Ammon's horn (tissue), 1 donor: ENCODE measurements around the gene SCARF2.
"Not testable (repeated sequence)": the region's sequence is repeated elsewhere in the genome, so short reads cannot be mapped to it uniquely, and the experiment has no call there.

Experiments used
- DNase-seq: peaks from one replicate; pipeline ENCODE4 v3.0.0-alpha.2; 2016; ENCODE audit warnings: low spot score

SCARF2 gene

DNA sequence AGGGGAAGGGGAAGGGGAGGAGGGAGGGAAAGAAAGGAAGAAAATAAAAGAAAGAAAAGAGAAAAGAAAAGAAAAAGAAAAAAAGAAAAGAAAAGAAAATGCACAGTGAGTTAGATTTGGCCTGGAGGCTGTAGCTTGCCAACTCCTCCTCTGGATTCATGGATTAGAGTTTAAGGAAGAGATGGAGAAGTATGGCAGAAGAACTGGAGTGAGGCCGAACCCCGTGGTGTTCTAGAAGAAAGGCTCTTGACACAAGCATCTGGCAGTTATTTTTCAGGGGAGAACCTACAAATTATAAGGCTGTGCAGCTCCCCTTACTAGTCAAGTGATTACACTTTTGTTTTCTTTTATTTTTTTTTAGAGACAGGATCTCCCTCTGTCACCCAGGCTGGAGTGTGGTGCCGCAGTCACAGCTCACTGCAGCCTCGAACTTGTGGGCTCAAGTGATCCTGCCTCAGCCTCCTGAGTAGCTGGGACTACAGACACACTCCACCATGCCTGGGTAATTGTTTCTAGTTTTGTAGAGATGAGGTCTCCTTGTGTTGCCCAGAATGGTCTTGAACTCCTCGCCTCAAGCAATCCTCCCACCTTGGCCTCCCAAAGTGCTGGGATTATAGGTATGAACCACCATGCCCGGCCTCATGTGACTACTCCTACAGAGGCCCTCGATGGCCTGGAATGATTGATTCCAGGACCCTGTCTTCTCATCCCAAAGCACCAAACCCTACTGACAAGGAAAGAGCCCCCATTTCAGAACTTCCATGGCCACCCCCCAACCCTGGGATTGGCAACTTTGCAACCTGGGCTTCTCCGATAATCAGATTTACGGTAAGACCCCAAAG, 24.2 kb downstream of the SCARF2 start:
- no peak for DNase-seq

DNA sequence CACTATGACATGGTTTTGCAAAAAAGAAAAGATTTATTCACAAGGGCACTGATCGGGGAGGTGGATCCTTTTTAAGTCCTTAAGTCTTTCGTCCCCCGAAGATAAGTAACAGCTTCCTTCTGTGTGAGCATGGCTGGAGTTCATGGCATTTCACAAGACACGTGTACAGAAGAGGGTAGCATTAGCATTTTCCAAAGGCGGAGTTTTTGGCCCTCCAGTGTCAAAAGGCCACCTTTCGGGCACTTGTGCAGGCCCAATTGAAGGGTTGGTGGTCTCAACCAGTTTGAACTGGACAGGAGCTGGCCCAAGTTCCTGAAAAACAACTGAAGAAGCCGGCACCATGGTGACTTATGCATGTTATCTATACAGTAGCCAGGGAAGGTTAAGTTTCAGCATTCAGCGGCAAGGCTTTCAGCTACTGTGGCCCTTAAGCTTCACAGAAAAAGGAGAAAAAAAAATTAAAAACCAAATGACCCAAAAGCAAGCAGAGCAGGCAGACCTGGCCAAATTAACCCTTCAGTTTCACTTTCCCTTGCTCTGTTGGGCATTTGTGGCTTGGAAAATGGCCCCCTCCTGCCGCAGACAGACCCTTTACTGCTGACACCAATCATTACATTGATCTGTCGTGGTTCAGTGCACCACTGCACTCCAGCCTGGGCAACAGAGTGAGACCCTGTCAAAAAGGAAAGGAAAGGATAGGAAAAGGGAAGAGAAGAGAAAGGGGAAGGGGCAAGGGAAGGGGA, 25.0 kb downstream of the SCARF2 start:
- DNase-seq = no peak

- not testable (repeated sequence) for DNase-seq
These were observed 28.2 kb downstream of the SCARF2 start for GRCh38 chr22:20409385-20409784.

DNA sequence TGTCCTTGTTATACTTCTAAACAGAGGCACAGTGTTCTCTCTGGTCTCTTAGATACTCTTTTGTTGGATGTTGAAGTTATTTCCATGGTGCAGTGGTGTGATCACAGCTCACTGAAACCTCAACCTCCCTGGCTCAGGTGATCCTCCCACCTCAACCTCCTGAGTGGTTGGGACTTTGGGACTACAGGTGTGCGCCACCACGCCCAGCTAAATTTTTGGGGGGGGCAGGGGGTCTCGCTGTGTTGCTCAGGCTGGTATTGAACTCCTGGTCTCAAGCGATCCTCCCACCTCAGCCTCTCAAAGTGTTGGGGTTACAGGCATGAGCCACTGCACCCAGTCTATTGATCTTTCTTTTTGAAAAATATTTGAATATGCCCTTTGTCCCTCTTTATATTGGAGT, 28.7 kb downstream of the SCARF2 start:
- DNase-seq = no peak

DNA sequence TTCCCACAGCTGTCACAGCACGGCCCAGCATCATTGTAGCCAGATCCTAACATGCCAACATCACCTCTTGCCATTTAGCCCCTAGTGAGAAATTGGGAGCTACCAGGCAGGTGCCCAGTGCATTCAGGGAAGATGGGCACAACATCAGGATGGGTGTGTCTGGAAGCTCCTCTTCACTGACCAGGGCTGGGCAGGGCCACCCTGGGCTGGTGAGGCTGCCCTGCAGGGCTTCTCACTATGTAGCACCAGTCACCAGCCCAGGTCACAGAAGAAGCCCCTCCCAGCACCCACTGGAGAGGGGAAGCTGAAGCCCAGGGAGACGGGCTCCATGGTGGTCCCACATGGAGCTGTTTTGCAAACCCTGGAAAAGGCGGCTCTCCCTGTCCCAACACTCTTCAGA, 29.8 kb downstream of the SCARF2 start:
- DNase-seq = no peak

GRCh38 chr22:20406686-20407408, 30.8 kb downstream of the SCARF2 start:
- DNase-seq = no peak

GRCh38 chr22:20405931-20406685, 31.5 kb downstream of the SCARF2 start:
- no peak for DNase-seq

GRCh38 chr22:20405291-20405930, 32.2 kb downstream of the SCARF2 start:
- no peak for DNase-seq

GRCh38 chr22:20404881-20405280, 32.7 kb downstream of the SCARF2 start:
- no peak for DNase-seq

- no peak for DNase-seq
These were observed 33.9 kb downstream of the SCARF2 start for GRCh38 chr22:20403779-20404140.

DNA sequence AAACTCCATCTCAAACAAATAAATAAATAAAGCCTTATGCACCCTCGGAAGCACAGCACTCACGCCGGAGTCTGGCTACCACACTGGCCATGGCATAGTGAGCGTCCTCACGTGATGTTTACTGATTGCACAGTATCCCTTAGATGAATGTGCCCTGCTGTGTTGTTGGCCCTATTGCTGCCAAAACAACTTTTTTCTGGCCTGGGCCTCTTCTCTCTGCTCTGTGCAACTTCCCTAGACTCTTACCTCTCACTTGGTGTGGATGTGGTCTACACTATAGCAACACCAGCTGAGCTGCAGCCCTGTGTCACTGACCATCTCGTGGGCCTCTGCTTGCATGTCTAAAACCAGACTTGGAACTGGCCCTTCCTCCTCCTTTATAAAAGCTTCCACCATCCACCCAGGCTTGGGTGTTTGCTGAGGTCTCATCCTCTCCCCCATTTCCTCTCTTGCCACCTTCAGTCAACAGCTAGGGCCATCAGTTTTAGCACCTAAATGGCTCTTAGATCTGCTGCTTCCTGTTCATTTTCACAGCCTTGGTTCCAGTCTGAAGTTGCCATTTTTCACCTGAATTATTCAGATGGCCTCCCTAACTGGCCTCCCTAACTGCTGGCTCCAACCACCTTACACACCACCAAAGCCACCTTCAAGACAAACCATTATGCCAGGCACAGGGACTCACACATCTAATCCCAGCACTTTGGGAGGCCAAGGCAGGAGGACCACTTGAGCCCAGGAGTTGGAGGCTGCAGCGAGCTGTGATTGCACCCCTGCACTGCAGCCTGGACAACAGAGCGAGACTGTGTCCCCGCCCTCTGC, 34.5 kb downstream of the SCARF2 start:
- no peak for DNase-seq

- no peak for DNase-seq
These were observed 36.1 kb downstream of the SCARF2 start for GRCh38 chr22:20401376-20402014.

DNA sequence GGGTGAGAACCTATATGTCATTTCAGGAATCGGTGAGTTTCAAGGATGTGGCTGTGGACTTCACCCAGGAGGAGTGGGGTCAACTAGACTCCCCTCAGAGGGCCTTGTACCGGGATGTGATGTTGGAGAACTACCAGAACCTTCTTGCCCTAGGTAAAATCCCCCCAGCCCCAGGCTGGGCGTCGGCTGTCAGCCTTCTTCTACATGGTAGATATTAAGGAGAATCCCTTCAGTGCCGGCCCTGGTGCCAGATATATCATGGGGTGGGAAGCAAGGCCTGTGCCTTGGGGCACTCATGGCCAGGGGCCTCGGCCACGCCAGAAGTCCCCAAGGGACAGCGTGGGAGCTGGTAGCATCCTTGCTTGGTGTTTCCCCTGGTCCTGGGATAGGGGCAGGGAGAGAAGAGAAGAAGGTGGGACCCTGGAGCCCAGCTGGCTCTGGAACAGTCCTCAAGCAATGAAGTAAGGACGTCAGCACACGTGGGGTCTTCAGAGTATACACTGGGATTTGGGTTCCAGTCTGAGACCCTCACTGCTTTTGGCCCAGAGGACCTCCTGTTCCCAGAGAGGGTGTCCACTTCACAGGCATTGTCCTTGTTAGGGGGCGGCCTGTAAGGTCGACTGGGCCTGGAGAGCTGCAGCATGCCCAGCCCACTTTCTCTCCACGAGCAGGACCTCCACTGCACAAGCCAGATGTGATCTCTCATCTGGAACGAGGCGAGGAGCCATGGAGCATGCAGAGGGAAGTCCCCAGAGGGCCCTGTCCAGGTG, 36.8 kb downstream of the SCARF2 start:
- no peak for DNase-seq

GRCh38 chr22:20399866-20400605, 37.6 kb downstream of the SCARF2 start:
- DNase-seq = no peak

DNA sequence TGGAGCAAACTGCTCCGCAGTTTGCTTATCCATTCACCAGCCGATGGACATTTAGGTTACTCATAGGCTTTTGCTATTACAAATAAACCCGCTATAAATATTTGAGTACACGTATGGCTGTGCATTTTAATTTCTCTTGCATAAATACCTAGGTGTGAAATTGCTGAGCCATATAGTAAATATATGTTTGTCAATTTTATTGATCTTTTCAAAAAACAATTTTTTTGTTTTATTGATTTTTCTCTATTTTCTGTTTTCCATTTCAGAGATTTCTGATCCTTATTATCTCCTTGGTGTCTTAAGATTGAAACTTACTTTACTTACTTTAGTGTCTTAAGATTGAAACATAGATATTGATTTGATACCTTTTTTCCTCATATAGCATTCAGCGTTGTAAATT, 39.2 kb downstream of the SCARF2 start:
- DNase-seq = no peak

- DNase-seq = no peak
These were observed 40.1 kb downstream of the SCARF2 start for GRCh38 chr22:20397498-20397897.

- DNase-seq = no peak
These were observed 41.0 kb downstream of the SCARF2 start for GRCh38 chr22:20396639-20397038.

- no peak for DNase-seq
These were observed 41.7 kb downstream of the SCARF2 start for GRCh38 chr22:20395907-20396287.
